ENCODE measurements around the gene CRYAA. TPM values are rescaled to one million over a fixed set of nuclear protein-coding genes. Genes with fewer than 3 reads are reported as not detected.

CRYAA gene
- polyA plus RNA-seq, 3 donors = not detected

- DNase-seq = no peak
Observed at GRCh38 chr21:43201491-43201890, 32.7 kb downstream of the CRYAA start.

GRCh38 chr21:43203591-43203990 lies 34.8 kb downstream of the CRYAA start:
- no peak for DNase-seq

DNA sequence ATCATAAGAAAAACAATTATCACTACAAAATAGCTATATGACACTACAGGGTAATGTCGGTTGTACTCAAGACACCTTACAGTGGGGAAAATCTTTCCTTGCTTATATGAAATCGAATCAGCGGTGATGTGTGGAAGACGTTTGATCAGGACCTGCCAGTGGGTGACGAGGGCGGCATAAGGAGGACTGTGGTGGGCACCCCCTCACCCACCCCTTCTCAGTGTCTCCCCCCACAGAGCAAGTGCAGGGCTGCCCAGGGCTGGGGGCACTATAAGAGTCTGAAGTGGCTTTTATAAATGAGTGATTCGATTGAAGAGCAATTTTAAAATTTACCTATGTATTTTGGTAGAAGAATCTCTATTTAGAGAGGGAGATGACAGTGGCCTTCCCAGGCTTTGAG lies 35.8 kb downstream of the CRYAA start:
- no peak for DNase-seq

- DNase-seq = no peak
Observed at GRCh38 chr21:43206231-43207042, 37.6 kb downstream of the CRYAA start.

DNA sequence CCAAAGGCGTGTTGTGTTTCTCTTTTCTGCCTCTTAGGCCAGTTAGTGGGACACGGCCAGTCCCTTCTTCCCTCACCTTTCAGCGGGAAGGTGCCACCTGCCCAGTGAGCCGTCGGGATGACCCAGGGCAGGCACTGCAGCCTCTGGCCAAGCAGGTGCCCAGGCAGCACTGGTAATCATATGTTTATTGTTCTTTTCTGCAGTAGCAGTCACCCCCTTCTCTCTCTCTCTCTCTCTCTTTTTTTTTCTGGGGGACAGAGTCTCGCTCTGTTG lies 38.2 kb downstream of the CRYAA start:
- DNase-seq = no peak

- no peak for DNase-seq
Observed at GRCh38 chr21:43207868-43208267, 39.1 kb downstream of the CRYAA start.

DNA sequence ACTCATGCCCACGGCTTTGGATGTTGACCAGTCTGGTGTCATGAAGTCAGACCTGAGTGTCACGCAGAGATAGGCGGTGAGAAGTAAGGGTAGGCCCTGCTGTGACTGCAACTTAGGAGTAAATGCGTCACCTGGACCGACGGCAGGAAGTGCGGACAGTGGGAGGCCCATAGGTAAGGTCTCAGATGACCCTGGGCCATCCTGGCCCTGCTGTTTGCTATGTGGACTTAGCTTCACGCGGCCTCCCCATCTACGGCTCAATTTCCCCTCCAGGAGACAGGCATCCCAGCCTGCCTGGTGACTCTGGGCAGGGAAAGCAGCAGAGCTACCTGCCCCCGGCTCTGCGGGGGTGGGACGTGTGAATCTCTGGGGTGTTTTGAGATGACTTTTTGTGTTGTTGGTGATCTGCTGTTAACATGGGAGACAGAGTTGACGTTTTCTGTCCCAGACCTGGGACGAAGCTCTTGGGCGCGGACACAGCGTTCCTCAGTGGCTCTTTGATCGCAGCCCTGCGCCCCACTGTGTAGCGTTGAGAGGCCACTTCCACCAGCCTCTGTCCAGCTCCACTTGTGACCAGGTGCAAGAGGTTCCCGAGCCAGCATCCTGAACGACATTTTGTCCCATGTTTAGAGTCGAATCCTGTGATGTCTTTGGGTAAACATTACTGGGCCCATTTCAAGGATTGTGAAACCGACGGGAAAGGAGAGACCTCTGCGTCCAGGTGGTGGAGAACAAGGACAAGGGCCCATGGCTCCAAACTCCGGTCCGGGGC lies 39.9 kb downstream of the CRYAA start:
- DNase-seq = no peak

DNA sequence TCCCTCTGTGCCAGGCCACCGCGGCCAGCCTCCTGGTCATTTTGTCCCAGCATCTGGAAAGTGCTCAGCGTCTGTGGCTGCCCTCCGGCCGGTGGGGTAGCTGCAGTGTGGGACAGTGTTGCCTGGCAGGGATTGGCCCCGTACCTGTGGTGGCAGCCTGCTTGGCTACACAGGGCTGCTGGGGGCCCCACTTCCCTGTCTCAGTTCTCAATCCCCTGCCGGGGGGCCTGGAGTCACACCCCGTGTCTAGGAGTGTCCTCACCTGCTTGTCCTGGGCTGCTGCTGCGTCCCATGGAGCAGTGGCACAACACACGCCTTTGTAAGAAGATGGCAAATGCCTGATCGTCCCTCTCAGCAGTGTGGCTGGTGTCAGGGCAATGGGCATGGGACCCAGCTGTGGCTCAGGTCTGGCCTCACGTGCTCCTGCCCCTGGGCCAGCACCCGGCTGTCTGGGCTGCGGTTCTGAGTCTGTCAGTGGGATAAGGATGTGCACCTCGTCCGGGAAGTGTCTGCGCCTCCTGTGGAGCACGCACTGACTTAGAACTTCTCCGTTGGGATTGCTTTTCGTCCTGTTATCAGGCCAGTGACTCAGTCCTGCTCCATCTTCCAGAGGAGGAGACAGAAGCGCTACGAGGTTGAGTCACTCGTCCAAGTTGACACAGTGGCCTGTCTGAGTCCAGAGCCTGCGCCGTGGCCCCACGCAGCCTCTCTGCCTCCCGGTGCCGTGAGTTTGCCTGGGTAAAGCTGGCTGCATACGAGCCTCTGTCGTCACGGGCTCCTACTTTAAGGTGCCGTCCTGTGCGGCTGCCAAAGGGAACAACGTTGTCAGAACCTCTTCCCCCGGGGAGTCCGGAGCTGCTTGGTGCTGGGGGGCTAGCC lies 41.0 kb downstream of the CRYAA start:
- no peak for DNase-seq

DNA sequence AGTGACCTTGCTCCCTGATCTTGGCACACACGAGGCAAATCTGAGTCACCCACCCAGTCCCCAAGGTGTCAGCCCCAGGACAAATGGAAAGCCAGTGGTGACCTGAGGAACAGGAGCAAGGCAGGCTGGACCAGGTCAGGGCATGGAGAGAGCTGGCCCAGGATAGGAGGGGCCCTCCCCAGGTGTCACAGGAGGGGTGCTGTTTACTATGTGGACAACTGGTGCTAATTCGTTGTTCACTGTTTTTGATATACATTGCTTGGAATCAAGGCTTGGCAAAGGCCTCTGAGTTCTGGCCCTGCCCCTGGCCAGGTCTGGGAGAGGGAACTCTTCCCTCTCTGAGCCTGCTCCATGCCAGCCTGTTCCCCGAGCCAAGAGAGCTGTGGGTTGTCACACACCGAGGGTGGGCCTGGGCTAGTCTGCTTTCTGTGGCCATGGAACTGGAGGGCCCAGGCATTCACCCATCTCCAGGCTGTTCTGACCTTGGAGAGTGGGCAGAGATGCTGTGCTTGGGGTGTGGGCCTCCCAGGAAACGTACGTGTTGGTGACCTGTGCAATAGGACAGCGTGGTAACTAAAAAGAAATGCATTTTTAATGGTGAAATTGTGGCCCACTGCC lies 41.8 kb downstream of the CRYAA start:
- DNase-seq = no peak

GRCh38 chr21:43211072-43211759 lies 42.4 kb downstream of the CRYAA start:
- DNase-seq = no peak

- DNase-seq = no peak
Observed at GRCh38 chr21:43211760-43212115, 42.9 kb downstream of the CRYAA start.

Other genes starting within 250 kb of the CRYAA start
- gene ERVH48-1, start 243.4 kb upstream of the CRYAA start, polyA plus RNA-seq (ENCODE audit: insufficient read length in 3 of 3) = 1 to 10 TPM in 1 of 3 donors, under 1 TPM in 2; 0.20 to 2.4 (median 0.92) TPM
- gene PKNOX1, start 194.4 kb upstream of the CRYAA start, polyA plus RNA-seq (ENCODE audit: insufficient read length in 3 of 3) = 10 to 100 TPM; 24.9 to 30.2 (median 28.8) TPM
- 10 to 100 TPM; 12.0 to 56.1 (median 55.5) TPM for gene CBS, start 93.2 kb upstream of the CRYAA start, polyA plus RNA-seq (ENCODE audit: insufficient read length in 3 of 3)
- gene U2AF1, start 61.4 kb upstream of the CRYAA start, polyA plus RNA-seq (ENCODE audit: insufficient read length in 3 of 3) = 10 to 100 TPM; 24.8 to 55.3 (median 55.2) TPM